K562 (cell line): ENCODE results near the gene HNRNPDL. TPM values are rescaled to one million over a fixed set of nuclear protein-coding genes. Genes with fewer than 3 reads are reported as not detected.

ENCODE experiments used
- MLLT1 ChIP-seq, 2 experiments: fragments of 450-650 bp; IDR thresholded peaks; 2 replicates each; pipeline ENCODE4 v1.6.1; 2016
- NFRKB ChIP-seq: fragments of 450-650 bp; IDR thresholded peaks from 2 replicates; pipeline ENCODE4 v1.6.1; 2016; ENCODE audit warnings: low read depth
- ZBTB11 ChIP-seq, 3 experiments: fragments of 200-800 bp in 1 of 3; fragments of 250-450 bp in 1 of 3; fragments of 450-650 bp in 1 of 3; sonication (Bioruptor Pico) in 1 of 3; sonication (Bioruptor generic) in 1 of 3; formaldehyde crosslinking in 1 of 3; IDR thresholded peaks; 2 replicates each; pipeline versions ENCODE4 v1.6.1 to v1.8.0; 2016 to 2022; ENCODE audit warnings: mild to moderate bottlenecking in 2 of 3, missing genetic modification characterization in 2 of 3, missing compliant biosample characterization in 1 of 3, moderate library complexity in 1 of 3
- ZC3H8 ChIP-seq: fragments of 450-650 bp; IDR thresholded peaks from 2 replicates; pipeline ENCODE4 v1.6.1; 2017
- ZNF316 ChIP-seq: fragments of 450-650 bp; IDR thresholded peaks from 2 replicates; pipeline ENCODE4 v1.6.1; 2016
- ZNF764 ChIP-seq: fragments of 250-450 bp; sonication (Bioruptor Pico); IDR thresholded peaks from 2 replicates; pipeline ENCODE4 v1.4.0; 2020; ENCODE audit warnings: low read depth, mild to moderate bottlenecking, moderate library complexity
- ZNF778 ChIP-seq: fragments of 450-650 bp; formaldehyde crosslinking; IDR thresholded peaks from 2 replicates; pipeline ENCODE4 v1.4.0; 2020; ENCODE audit warnings: mild to moderate bottlenecking, moderate library complexity
- polyA plus RNA-seq, 8 experiments: library from polyadenylated mRNA; depleted of rRNA in 4 of 8; stranded (reverse) in 5 of 8; unstranded in 3 of 8; fragments of >200 nt; fragmentation: Nextera tagmentation in 2 of 8; fragmentation: Illumina TruSeq in 1 of 8; extraction: Ambion mirVana in 2 of 8; extraction: Trizol in 1 of 8; gene quantifications; 2 replicates each; pipeline versions ENCODE4 v1.2.1 to v1.2.3, GENCODE V29; 2011 to 2014; ENCODE audit warnings: inconsistent platforms in 1 of 8, missing spikeins in 1 of 8
- total RNA-seq, 7 experiments: library from RNA; depleted of rRNA in 6 of 7; stranded (reverse); fragments of >200 nt in 6 of 7; fragmentation: Illumina TruSeq in 2 of 7; extraction: Trizol in 2 of 7; gene quantifications; 2 replicates each; pipeline versions ENCODE4 v1.2.1 to v1.2.3, GENCODE V29; 2011 to 2021; ENCODE audit warnings: low replicate concordance in 1 of 7
- TF ChIP-seq, protein P1 (sequence below): sonication (generic); formaldehyde crosslinking; IDR thresholded peaks from 2 replicates; pipeline ENCODE4 v1.8.1; 2023; ENCODE audit warnings: missing genetic modification reagents, mild to moderate bottlenecking, borderline replicate concordance

Gene HNRNPDL
- total and polyA plus RNA-seq, 9 of the 15 experiments (the other 6 are each of a cell fraction or from before 2014, with no cell fraction given), result 243 to 652 (median 351) TPM

- TF ChIP-seq, protein P1, sequence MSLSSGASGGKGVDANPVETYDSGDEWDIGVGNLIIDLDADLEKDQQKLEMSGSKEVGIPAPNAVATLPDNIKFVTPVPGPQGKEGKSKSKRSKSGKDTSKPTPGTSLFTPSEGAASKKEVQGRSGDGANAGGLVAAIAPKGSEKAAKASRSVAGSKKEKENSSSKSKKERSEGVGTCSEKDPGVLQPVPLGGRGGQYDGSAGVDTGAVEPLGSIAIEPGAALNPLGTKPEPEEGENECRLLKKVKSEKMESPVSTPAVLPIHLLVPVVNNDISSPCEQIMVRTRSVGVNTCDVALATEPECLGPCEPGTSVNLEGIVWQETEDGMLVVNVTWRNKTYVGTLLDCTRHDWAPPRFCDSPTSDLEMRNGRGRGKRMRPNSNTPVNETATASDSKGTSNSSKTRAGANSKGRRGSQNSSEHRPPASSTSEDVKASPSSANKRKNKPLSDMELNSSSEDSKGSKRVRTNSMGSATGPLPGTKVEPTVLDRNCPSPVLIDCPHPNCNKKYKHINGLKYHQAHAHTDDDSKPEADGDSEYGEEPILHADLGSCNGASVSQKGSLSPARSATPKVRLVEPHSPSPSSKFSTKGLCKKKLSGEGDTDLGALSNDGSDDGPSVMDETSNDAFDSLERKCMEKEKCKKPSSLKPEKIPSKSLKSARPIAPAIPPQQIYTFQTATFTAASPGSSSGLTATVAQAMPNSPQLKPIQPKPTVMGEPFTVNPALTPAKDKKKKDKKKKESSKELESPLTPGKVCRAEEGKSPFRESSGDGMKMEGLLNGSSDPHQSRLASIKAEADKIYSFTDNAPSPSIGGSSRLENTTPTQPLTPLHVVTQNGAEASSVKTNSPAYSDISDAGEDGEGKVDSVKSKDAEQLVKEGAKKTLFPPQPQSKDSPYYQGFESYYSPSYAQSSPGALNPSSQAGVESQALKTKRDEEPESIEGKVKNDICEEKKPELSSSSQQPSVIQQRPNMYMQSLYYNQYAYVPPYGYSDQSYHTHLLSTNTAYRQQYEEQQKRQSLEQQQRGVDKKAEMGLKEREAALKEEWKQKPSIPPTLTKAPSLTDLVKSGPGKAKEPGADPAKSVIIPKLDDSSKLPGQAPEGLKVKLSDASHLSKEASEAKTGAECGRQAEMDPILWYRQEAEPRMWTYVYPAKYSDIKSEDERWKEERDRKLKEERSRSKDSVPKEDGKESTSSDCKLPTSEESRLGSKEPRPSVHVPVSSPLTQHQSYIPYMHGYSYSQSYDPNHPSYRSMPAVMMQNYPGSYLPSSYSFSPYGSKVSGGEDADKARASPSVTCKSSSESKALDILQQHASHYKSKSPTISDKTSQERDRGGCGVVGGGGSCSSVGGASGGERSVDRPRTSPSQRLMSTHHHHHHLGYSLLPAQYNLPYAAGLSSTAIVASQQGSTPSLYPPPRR, result no peak
- TF ChIP-seq ZBTB11 (CRISPR knock-in tag; IDR thresholded peaks at IDR 0.05) (peak in 1 of 3 experiments; percentile 58; a peak in 2 of 6 replicates), ZNF316 (peak; percentile 66), ZNF778 (CRISPR knock-in tag) (no peak), NFRKB (peak; percentile 35), ZC3H8 (no peak), MLLT1 (IDR thresholded peaks at IDR 0.05) (peak in 1 of 2 experiments; percentile 42; a peak in 1 of 4 replicates), ZNF764 (CRISPR knock-in tag) (no peak)
Observed at GRCh38 chr4:82429728-82430192, 502 bp downstream of the HNRNPDL start (continued).
